GM12864 (cell line): ENCODE results near the gene S100A12.

Experiments
- DNase-seq: peaks from one replicate; pipeline ENCODE4 v3.0.0-alpha.2; 2011; ENCODE audit warnings: low read depth
- H3K4me3 ChIP-seq: 2 replicates; pipeline ENCODE4 v1.5.1; 2011; ENCODE audit warnings: mild to moderate bottlenecking, low read depth, low read length, control low read depth
- CTCF ChIP-seq: IDR thresholded peaks from 2 replicates; pipeline ENCODE4 v1.5.1; 2011; ENCODE audit warnings: low read depth, mild to moderate bottlenecking, moderate library complexity, low read length, control low read depth, inconsistent platforms; ENCODE audit errors: missing control alignments

Gene S100A12

DNA sequence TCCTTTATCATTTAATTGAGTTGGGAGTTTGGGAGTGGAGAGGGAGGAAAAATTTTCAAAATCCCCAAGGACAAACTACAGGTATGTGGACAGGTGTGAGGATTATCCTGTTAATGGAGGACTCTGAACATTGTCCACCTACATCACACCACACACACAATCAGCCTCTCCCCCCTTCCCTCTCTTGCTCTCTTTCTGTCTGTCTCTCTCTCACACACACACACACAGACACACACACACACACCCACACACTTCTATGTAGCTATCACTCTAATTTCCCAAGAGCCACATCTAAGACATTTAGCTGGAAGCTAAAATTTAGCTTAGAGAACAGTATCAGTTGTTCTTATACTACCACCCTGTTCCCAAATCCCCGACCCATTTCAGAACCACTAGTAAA, 14.0 kb upstream of the S100A12 start:
- DNase-seq: no peak
- TF ChIP-seq CTCF: no peak
- no peak overlapping the region for H3K4me3 ChIP-seq

- H3K4me3 ChIP-seq: no peak overlapping the region
- DNase-seq: no peak
- no peak for TF ChIP-seq CTCF
Observed at GRCh38 chr1:153387785-153388184, 12.4 kb upstream of the S100A12 start.

DNA sequence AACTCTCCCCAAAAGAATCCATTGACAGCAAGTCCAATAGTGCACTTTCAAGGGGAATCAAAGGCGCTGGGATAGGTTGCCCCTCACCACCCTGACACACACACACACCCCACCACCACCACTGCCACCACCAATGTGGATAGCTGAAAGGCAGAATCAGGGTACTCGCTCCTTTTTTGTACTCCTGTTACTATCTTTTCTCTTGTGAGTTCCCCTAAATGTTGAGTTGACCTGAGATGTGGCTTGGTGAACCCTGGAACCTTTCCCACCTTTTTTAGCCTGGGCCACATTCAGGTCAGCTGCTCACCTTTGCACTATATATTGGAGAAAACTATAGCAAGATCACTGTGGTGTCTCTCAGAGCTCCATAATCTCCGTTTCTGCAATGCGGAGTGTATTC, 11.6 kb upstream of the S100A12 start:
- no peak for TF ChIP-seq CTCF
- no peak overlapping the region for H3K4me3 ChIP-seq

DNA sequence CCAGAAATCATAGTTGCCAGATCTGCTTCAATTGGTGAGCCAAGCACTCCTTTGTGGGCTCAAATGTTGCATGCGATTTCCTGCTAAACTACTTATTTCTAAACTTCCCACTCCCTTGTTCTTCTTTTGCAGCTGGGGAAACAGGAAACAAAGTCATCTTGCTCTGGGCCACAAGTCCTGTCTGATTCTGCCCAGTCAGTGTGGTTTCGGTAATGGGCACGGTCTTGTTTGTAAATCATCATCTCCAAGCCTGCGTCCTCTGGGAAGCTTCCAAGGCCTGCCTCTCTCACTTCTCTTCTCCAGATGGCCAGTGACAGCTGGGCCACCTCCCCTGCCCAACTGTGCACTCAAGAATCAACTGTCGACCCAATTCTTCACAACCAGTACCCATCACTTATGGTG, 11.1 kb upstream of the S100A12 start:
- no peak overlapping the region for H3K4me3 ChIP-seq
- no peak for DNase-seq
- TF ChIP-seq CTCF: no peak

More for the DNA sequence above, 11.6 kb upstream of the S100A12 start:
- DNase-seq: no peak

- no peak for TF ChIP-seq CTCF
- no peak for DNase-seq
- no peak overlapping the region for H3K4me3 ChIP-seq
Observed at GRCh38 chr1:153384958-153385580, 9.6 kb upstream of the S100A12 start.

DNA sequence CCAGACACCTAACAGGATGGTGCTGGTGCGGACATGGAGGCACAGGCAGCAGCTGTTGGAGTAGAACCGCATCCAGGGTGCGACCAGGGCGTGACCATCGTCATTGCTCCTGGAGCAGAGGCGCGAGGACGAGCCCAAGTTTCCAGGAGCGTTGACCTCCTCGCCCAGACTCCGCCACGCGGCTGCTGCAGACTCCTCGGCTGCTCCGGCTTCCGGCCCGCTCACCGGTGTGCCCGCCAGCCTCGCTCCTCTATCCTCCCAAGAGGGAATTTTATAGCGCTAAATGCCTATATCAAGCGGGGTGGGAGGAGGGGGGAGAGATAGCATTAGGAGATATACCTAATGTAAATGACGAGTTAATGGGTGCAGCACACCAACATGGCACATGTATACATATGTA, 5.3 kb upstream of the S100A12 start:
- TF ChIP-seq CTCF: no peak
- no peak overlapping the region for H3K4me3 ChIP-seq
- DNase-seq: no peak

DNA sequence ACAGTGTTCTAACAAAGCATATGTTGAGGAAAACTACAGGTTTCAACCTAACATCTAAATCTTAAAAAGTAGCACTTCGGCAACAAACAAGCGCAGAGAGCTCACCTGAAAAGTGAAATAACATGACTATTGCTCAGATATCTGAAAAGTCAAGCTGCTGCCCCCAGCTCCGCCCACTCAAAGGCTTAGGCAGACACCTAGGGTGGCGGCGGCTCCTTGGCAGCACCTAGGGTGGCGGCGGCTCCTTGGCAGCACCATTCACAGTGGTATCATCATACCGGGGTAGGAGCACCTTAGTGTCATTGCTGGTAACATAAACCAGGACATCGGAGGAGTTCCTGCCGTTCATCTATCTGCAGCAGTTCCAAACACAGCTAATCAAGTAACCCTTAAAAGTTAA, 4.2 kb upstream of the S100A12 start:
- H3K4me3 ChIP-seq: no peak overlapping the region
- TF ChIP-seq CTCF: no peak
- no peak for DNase-seq
